H9 (cell line): ENCODE measurements around the gene GNRHR. TPM values are rescaled to one million over a fixed set of nuclear protein-coding genes. Genes with fewer than 3 reads are reported as not detected.
"Not testable (repeated sequence)": the region's sequence is repeated elsewhere in the genome, so short reads cannot be mapped to it uniquely, and the experiment has no call there.

Experiments used
- DNase-seq: peaks from one replicate; pipeline ENCODE4 v3.0.0-alpha.2; 2017
- H2AFZ ChIP-seq: one replicate; pipeline ENCODE4 v1.6.1; 2013; ENCODE audit warnings: mild to moderate bottlenecking, low read length, control low read depth, moderate library complexity
- H2AK5ac ChIP-seq: 2 replicates; pipeline ENCODE4 v1.6.1; 2013; ENCODE audit warnings: low read length, control low read depth, mixed read lengths; ENCODE audit not compliant: insufficient read length
- H2BK120ac ChIP-seq: one replicate; pipeline ENCODE4 v1.6.1; 2013; ENCODE audit warnings: low read depth, mild to moderate bottlenecking, low read length, control low read depth, inconsistent platforms; ENCODE audit not compliant: poor library complexity, severe bottlenecking
- H2BK12ac ChIP-seq: 2 replicates; pipeline ENCODE4 v1.6.1; 2013; ENCODE audit warnings: low read length, control low read depth, mixed read lengths, low read depth; ENCODE audit not compliant: insufficient read length
- H2BK15ac ChIP-seq: 2 replicates; pipeline ENCODE4 v1.6.1; 2013; ENCODE audit warnings: low read depth, low read length, control low read depth
- H2BK20ac ChIP-seq: one replicate; pipeline ENCODE4 v1.6.1; 2013; ENCODE audit warnings: low read depth, mild to moderate bottlenecking, low read length, control low read depth, inconsistent platforms; ENCODE audit not compliant: poor library complexity, severe bottlenecking
- H2BK5ac ChIP-seq: 2 replicates; pipeline ENCODE4 v1.6.1; 2013; ENCODE audit warnings: low read length, control low read depth, mixed read lengths; ENCODE audit not compliant: insufficient read length
- H3K14ac ChIP-seq: 2 replicates; pipeline ENCODE4 v1.6.1; 2013; ENCODE audit warnings: low read length, control low read depth; ENCODE audit not compliant: insufficient read depth
- H3K18ac ChIP-seq: 2 replicates; pipeline ENCODE4 v1.6.1; 2013; ENCODE audit warnings: low read depth, mild to moderate bottlenecking, mixed read lengths, low read length, control low read depth; ENCODE audit not compliant: insufficient read length
- H3K23ac ChIP-seq: 2 replicates; pipeline ENCODE4 v1.6.1; 2013; ENCODE audit warnings: low read length, control low read depth, mixed read lengths, low read depth; ENCODE audit not compliant: insufficient read length
- H3K23me2 ChIP-seq: 2 replicates; pipeline ENCODE4 v1.6.1; 2013; ENCODE audit warnings: low read depth, mild to moderate bottlenecking, mixed read lengths, low read length, control low read depth; ENCODE audit not compliant: insufficient read length, poor library complexity, severe bottlenecking
- H3K27ac ChIP-seq: 2 replicates; pipeline ENCODE4 v1.5.1; 2013; ENCODE audit warnings: low read length, control low read depth, mixed read lengths, low read depth; ENCODE audit not compliant: insufficient read length
- H3K27me3 ChIP-seq: 2 replicates; pipeline ENCODE4 v1.6.1; 2013; ENCODE audit warnings: low read length, control low read depth, inconsistent platforms; ENCODE audit not compliant: insufficient read depth
- H3K4ac ChIP-seq: 2 replicates; pipeline ENCODE4 v1.6.1; 2013; ENCODE audit warnings: low read depth, mild to moderate bottlenecking, control low read depth, inconsistent platforms, low read length, moderate library complexity
- H3K4me1 ChIP-seq: 2 replicates; pipeline ENCODE4 v1.6.1; 2013; ENCODE audit warnings: low read length, control low read depth, inconsistent platforms; ENCODE audit not compliant: insufficient read depth
- H3K4me2 ChIP-seq: 2 replicates; pipeline ENCODE4 v1.6.1; 2013; ENCODE audit warnings: low read length, control low read depth, mixed read lengths; ENCODE audit not compliant: insufficient read length, insufficient read depth
- H3K56ac ChIP-seq: 2 replicates; pipeline ENCODE4 v1.6.1; 2013; ENCODE audit warnings: low read depth, mild to moderate bottlenecking, mixed read lengths, low read length, control low read depth; ENCODE audit not compliant: insufficient read length
- H3K79me1 ChIP-seq: 2 replicates; pipeline ENCODE4 v1.6.1; 2013; ENCODE audit warnings: low read depth, mild to moderate bottlenecking, moderate library complexity, low read length, control low read depth, inconsistent platforms; ENCODE audit not compliant: insufficient read depth, poor library complexity, severe bottlenecking
- H3K79me2 ChIP-seq: 2 replicates; pipeline ENCODE4 v1.6.1; 2013; ENCODE audit warnings: low read length, control low read depth, inconsistent platforms; ENCODE audit not compliant: insufficient read depth
- H3K9ac ChIP-seq: 2 replicates; pipeline ENCODE4 v1.6.1; 2013; ENCODE audit warnings: low read length, control low read depth, mixed read lengths; ENCODE audit not compliant: insufficient read length; ENCODE audit errors: extremely low read depth
- H3K9me3 ChIP-seq: one replicate; pipeline ENCODE4 v1.6.1; 2013; ENCODE audit warnings: low read depth, low read length, inconsistent platforms; ENCODE audit not compliant: control insufficient read depth
- H3T11ph ChIP-seq: one replicate; pipeline ENCODE4 v1.6.1; 2013; ENCODE audit warnings: mild to moderate bottlenecking, low read length, control low read depth, inconsistent platforms
- H4K20me1 ChIP-seq: one replicate; pipeline ENCODE4 v1.6.1; 2013; ENCODE audit not compliant: control insufficient read depth, insufficient read length, insufficient read depth
- H4K5ac ChIP-seq: 2 replicates; pipeline ENCODE4 v1.6.1; 2013; ENCODE audit warnings: low read depth, mild to moderate bottlenecking, mixed read lengths, low read length, control low read depth; ENCODE audit not compliant: insufficient read length
- H4K8ac ChIP-seq: replicated peaks from 2 replicates; pipeline ENCODE4 v1.6.1; 2013; ENCODE audit warnings: low read length, control low read depth, mixed read lengths, low read depth; ENCODE audit not compliant: insufficient read length
- H4K91ac ChIP-seq: 2 replicates; pipeline ENCODE4 v1.6.1; 2013; ENCODE audit warnings: low read depth, mild to moderate bottlenecking, moderate library complexity, mixed read lengths, low read length, control low read depth; ENCODE audit not compliant: insufficient read length
- H3K27ac Mint-ChIP-seq, 3 experiments: 2 replicates in 2 of 3; 3 replicates in 1 of 3; pipeline ENCODE4 v1.8.0; 2020 to 2021; ENCODE audit warnings: mixed read lengths in 3 of 3, mild to moderate bottlenecking in 1 of 3, moderate library complexity in 1 of 3
- H3K27me3 Mint-ChIP-seq: 2 replicates; pipeline ENCODE4 v1.8.0; 2021; ENCODE audit warnings: low read depth, mild to moderate bottlenecking, moderate library complexity, mixed read lengths
- H3K36me3 Mint-ChIP-seq, 3 experiments: 2 replicates in 2 of 3; 3 replicates in 1 of 3; pipeline ENCODE4 v1.8.0; 2020 to 2021; ENCODE audit warnings: low read depth in 3 of 3, mixed read lengths in 3 of 3; ENCODE audit not compliant: insufficient read depth in 1 of 3
- H3K4me1 Mint-ChIP-seq, 2 experiments: 2 replicates each; pipeline ENCODE4 v1.8.0; 2020; ENCODE audit warnings: mixed read lengths in 2 of 2
- H3K4me3 Mint-ChIP-seq, 2 experiments: 2 replicates in 1 of 2; 3 replicates in 1 of 2; pipeline ENCODE4 v1.8.0; 2020 to 2021; ENCODE audit warnings: mild to moderate bottlenecking in 2 of 2, mixed read lengths in 2 of 2, moderate library complexity in 1 of 2
- H3K9me3 Mint-ChIP-seq, 2 experiments: 2 replicates in 1 of 2; 3 replicates in 1 of 2; pipeline ENCODE4 v1.8.0; 2020; ENCODE audit warnings: mild to moderate bottlenecking in 2 of 2, mixed read lengths in 2 of 2, moderate library complexity in 1 of 2
- CTCF ChIP-seq: fragments of 200-600 bp; sonication (generic); conservative IDR thresholded peaks from 3 replicates; pipeline ENCODE4 v1.8.0; 2021; ENCODE audit warnings: antibody characterized with exemption, mild to moderate bottlenecking
- WGBS: extraction: QIAGEN DNeasy Blood & Tissue Kit; methylation state at CpG from one replicate; pipeline ENCODE4 v1.1.7; 2013; ENCODE audit warnings: missing lambda C conversion rate, low lambda C conversion rate, mixed read lengths; ENCODE audit not compliant: insufficient read length; ENCODE audit errors: extremely low coverage; 5-methylcytosine and 5-hydroxymethylcytosine counted together
- total RNA-seq: library from RNA; stranded (reverse); gene quantifications from 2 replicates; pipeline ENCODE4 v1.2.1, GENCODE V29; 2021

Gene GNRHR
- total RNA-seq, 1 experiment from 2014 or later: not detected

GRCh38 chr4:67762086-67762485 lies 7.9 kb upstream of the GNRHR start:
- Histone ChIP-seq H3K79me1 (no peaks in the 10 kb centered on the region), H3K27ac (no peak overlapping the region), H2BK20ac (no peak overlapping the region), H3K4ac (no peak overlapping the region), H3K79me2 (no peaks in the 10 kb centered on the region), H3K56ac (no peak overlapping the region), H3K4me2 (no peak overlapping the region), H4K91ac (no peak overlapping the region), H3K9me3 (no peaks in the 10 kb centered on the region), H3T11ph (no peak overlapping the region), H4K20me1 (no peaks in the 10 kb centered on the region), H3K14ac (no peak overlapping the region), H2AK5ac (no peak overlapping the region), H3K9ac (no peak overlapping the region), H3K18ac (no peak overlapping the region), H2BK12ac (no peak overlapping the region), H2AFZ (no peak overlapping the region), H3K23ac (no peak overlapping the region), H3K4me1 (no peaks in the 10 kb centered on the region), H4K8ac (no peak overlapping the region), H2BK15ac (no peak overlapping the region), H2BK120ac (no peak overlapping the region), H3K27me3 (no peaks in the 10 kb centered on the region), H2BK5ac (no peak overlapping the region), H3K23me2 (no peaks in the 10 kb centered on the region), H4K5ac (no peak overlapping the region)
- Mint-ChIP-seq H3K4me1 (peaks cover 7 to 12% of the 10 kb centered on the region in 2 experiments), H3K9me3 (no peaks in the 10 kb centered on the region), H3K27me3 (no peaks in the 10 kb centered on the region), H3K4me3 (no peak overlapping the region), H3K27ac (no peak overlapping the region), H3K36me3 (no peaks in the 10 kb centered on the region)
- WGBS: no CpG with 5 or more reads among the region's 3 CpGs
- TF ChIP-seq CTCF: no peak
- no peak for DNase-seq

GRCh38 chr4:67756991-67757390 lies 2.8 kb upstream of the GNRHR start:
- H3K4me3 Mint-ChIP-seq, H3K4me2 ChIP-seq, H3K56ac ChIP-seq, H3K23ac ChIP-seq, H3K27ac ChIP-seq, H3K9ac ChIP-seq, H2BK5ac ChIP-seq, H3K4me1 ChIP-seq, H3K23me2 ChIP-seq, H4K5ac ChIP-seq, H4K91ac ChIP-seq, H3K18ac ChIP-seq, H3T11ph ChIP-seq, H2BK120ac ChIP-seq, H2BK15ac ChIP-seq, H3K4ac ChIP-seq, H2AFZ ChIP-seq, H4K8ac ChIP-seq, H4K20me1 ChIP-seq, H3K79me2 ChIP-seq, H2BK12ac ChIP-seq, DNase-seq, H3K14ac ChIP-seq, H3K36me3 Mint-ChIP-seq, H3K9me3 Mint-ChIP-seq, H3K27me3 Mint-ChIP-seq, H2BK20ac ChIP-seq, H2AK5ac ChIP-seq, H3K27me3 ChIP-seq, H3K9me3 ChIP-seq, H3K79me1 ChIP-seq: not testable (repeated sequence)
- WGBS: no CpG with 5 or more reads among the region's 6 CpGs
- peaks cover 15 to 20% of the 10 kb centered on the region in 2 experiments for H3K4me1 Mint-ChIP-seq
- peak overlapping the region in 2 of 3 experiments; percentile 64 to 68; a peak in 4 of 7 replicates for H3K27ac Mint-ChIP-seq
